Ishikawa (cell line): Measurements from ENCODE around the gene TRERF1.

Experiments used
- CEBPB ChIP-seq: IDR thresholded peaks from 2 replicates; pipeline ENCODE4 v1.6.1; 2012
- CREB1 ChIP-seq: IDR thresholded peaks from 2 replicates; pipeline ENCODE4 v1.6.1; 2012; ENCODE audit warnings: low read depth
- EGR1 ChIP-seq: IDR thresholded peaks from 2 replicates; pipeline ENCODE4 v1.6.1; 2012
- EP300 ChIP-seq: IDR thresholded peaks from 2 replicates; pipeline ENCODE4 v1.6.1; 2012; ENCODE audit warnings: borderline replicate concordance
- FOXM1 ChIP-seq: IDR thresholded peaks from 2 replicates; pipeline ENCODE4 v1.6.1; 2012; ENCODE audit warnings: low read depth, borderline replicate concordance
- MAX ChIP-seq: IDR thresholded peaks from 2 replicates; pipeline ENCODE4 v1.6.1; 2012
- NFIC ChIP-seq: IDR thresholded peaks from 2 replicates; pipeline ENCODE4 v1.6.1; 2012
- RAD21 ChIP-seq: IDR thresholded peaks from 2 replicates; pipeline ENCODE4 v1.6.1; 2012; ENCODE audit warnings: low read depth
- REST ChIP-seq: IDR thresholded peaks from 2 replicates; pipeline ENCODE4 v1.6.1; 2012; ENCODE audit warnings: low read depth, mild to moderate bottlenecking
- TAF1 ChIP-seq: IDR thresholded peaks from 2 replicates; pipeline ENCODE4 v1.6.1; 2012; ENCODE audit warnings: low read depth, mild to moderate bottlenecking
- TCF12 ChIP-seq: IDR thresholded peaks from 2 replicates; pipeline ENCODE4 v1.6.1; 2012; ENCODE audit warnings: low read depth
- TEAD4 ChIP-seq: IDR thresholded peaks from 2 replicates; pipeline ENCODE4 v1.6.1; 2012
- USF1 ChIP-seq: IDR thresholded peaks from 2 replicates; pipeline ENCODE4 v1.6.1; 2012
- YY1 ChIP-seq: IDR thresholded peaks from 2 replicates; pipeline ENCODE4 v1.6.1; 2012; ENCODE audit warnings: low read depth
- ZBTB7A ChIP-seq: IDR thresholded peaks from 2 replicates; pipeline ENCODE4 v1.6.1; 2012; ENCODE audit warnings: low read depth

TRERF1 gene

GRCh38 chr6:42368181-42368580 lies 83.5 kb downstream of the TRERF1 start:
- TF ChIP-seq CEBPB (no peak), EP300 (no peak), USF1 (no peak), ZBTB7A (no peak), MAX (no peak), TAF1 (no peak), TEAD4 (no peak), EGR1 (no peak), TCF12 (no peak), YY1 (no peak), CREB1 (no peak), REST (no peak), NFIC (no peak), RAD21 (no peak), FOXM1 (no peak)

GRCh38 chr6:42367353-42368011 lies 84.2 kb downstream of the TRERF1 start:
- TF ChIP-seq NFIC (no peak), EP300 (no peak), USF1 (no peak), RAD21 (no peak), REST (no peak), CREB1 (no peak), MAX (no peak), ZBTB7A (no peak), CEBPB (no peak), TAF1 (no peak), TCF12 (no peak), TEAD4 (no peak), YY1 (no peak), EGR1 (no peak)

- TF ChIP-seq ZBTB7A: no peak
- no peak for TF ChIP-seq TAF1
- TF ChIP-seq USF1: no peak
- TF ChIP-seq MAX: no peak
- TF ChIP-seq YY1: no peak
- TF ChIP-seq REST: no peak
- TF ChIP-seq TEAD4: no peak
- no peak for TF ChIP-seq EGR1
- no peak for TF ChIP-seq CREB1
- no peak for TF ChIP-seq NFIC
- TF ChIP-seq FOXM1: no peak
- no peak for TF ChIP-seq EP300
- TF ChIP-seq RAD21: no peak
- TF ChIP-seq TCF12: no peak
- no peak for TF ChIP-seq CEBPB
Measured at GRCh38 chr6:42366999-42367352, 84.8 kb downstream of the TRERF1 start.
